Mesendoderm (in vitro differentiated cells): ENCODE results near the gene TMEM117.

Source experiments
- DNase-seq: peaks from one replicate; pipeline ENCODE4 v3.0.0; 2013
- H2AK5ac ChIP-seq: 2 replicates; pipeline ENCODE4 v1.6.1; 2013; ENCODE audit warnings: low read length, inconsistent platforms
- H2BK120ac ChIP-seq: 2 replicates; pipeline ENCODE4 v1.6.1; 2013; ENCODE audit warnings: low read depth, mild to moderate bottlenecking, low read length, moderate library complexity, mixed read lengths
- H2BK15ac ChIP-seq: replicated peaks from 2 replicates; pipeline ENCODE4 v1.6.1; 2013; ENCODE audit warnings: low read depth, mild to moderate bottlenecking, moderate library complexity
- H2BK5ac ChIP-seq: 2 replicates; pipeline ENCODE4 v1.6.1; 2013; ENCODE audit warnings: low read length, inconsistent platforms
- H3K18ac ChIP-seq: 2 replicates; pipeline ENCODE4 v1.6.1; 2013; ENCODE audit warnings: mild to moderate bottlenecking, low read length, mixed read lengths
- H3K23ac ChIP-seq: one replicate; pipeline ENCODE4 v1.6.1; 2013; ENCODE audit warnings: low read length
- H3K27ac ChIP-seq: 2 replicates; pipeline ENCODE4 v1.5.1; 2013; ENCODE audit warnings: low read depth, mild to moderate bottlenecking, inconsistent platforms, low read length, moderate library complexity
- H3K27me3 ChIP-seq: 2 replicates; pipeline ENCODE4 v1.6.1; 2013; ENCODE audit warnings: low read length, control low read depth, mild to moderate bottlenecking, inconsistent platforms; ENCODE audit not compliant: insufficient read depth, poor library complexity
- H3K36me3 ChIP-seq: 2 replicates; pipeline ENCODE4 v1.6.1; 2013; ENCODE audit warnings: low read length, inconsistent platforms; ENCODE audit not compliant: control insufficient read depth, insufficient read depth
- H3K4ac ChIP-seq: one replicate; pipeline ENCODE4 v1.6.1; 2013; ENCODE audit warnings: low read depth, mild to moderate bottlenecking, low read length, moderate library complexity
- H3K4me1 ChIP-seq: 2 replicates; pipeline ENCODE4 v1.6.1; 2013; ENCODE audit warnings: low read depth, low read length, inconsistent platforms; ENCODE audit not compliant: control insufficient read depth
- H3K4me2 ChIP-seq: 2 replicates; pipeline ENCODE4 v1.6.1; 2013; ENCODE audit warnings: low read length
- H3K4me3 ChIP-seq: 2 replicates; pipeline ENCODE4 v1.5.1; 2013; ENCODE audit warnings: mild to moderate bottlenecking, low read length
- H3K56ac ChIP-seq: one replicate; pipeline ENCODE4 v1.6.1; 2013; ENCODE audit warnings: low read length
- H3K79me1 ChIP-seq: 2 replicates; pipeline ENCODE4 v1.6.1; 2013; ENCODE audit warnings: low read length, inconsistent platforms
- H3K79me2 ChIP-seq: 2 replicates; pipeline ENCODE4 v1.6.1; 2013; ENCODE audit warnings: mild to moderate bottlenecking, low read length; ENCODE audit not compliant: control insufficient read depth, insufficient read depth
- H3K9ac ChIP-seq: 2 replicates; pipeline ENCODE4 v1.6.1; 2013; ENCODE audit warnings: low read length, inconsistent platforms
- H4K5ac ChIP-seq: one replicate; pipeline ENCODE4 v1.6.1; 2013; ENCODE audit warnings: low read length
- H4K8ac ChIP-seq: one replicate; pipeline ENCODE4 v1.6.1; 2013; ENCODE audit warnings: low read depth, mild to moderate bottlenecking, control low read depth, low read length, moderate library complexity
- WGBS: extraction: QIAGEN DNeasy Blood & Tissue Kit; methylation state at CpG from one replicate; pipeline ENCODE4 v1.1.7; 2013; ENCODE audit warnings: low lambda C conversion rate, missing lambda C conversion rate; ENCODE audit not compliant: insufficient coverage; ENCODE audit errors: extremely low coverage; 5-methylcytosine and 5-hydroxymethylcytosine counted together

The TMEM117 gene

GRCh38 chr12:44287545-44287944 lies 451.7 kb downstream of the TMEM117 start:
- Histone ChIP-seq H3K36me3 (no peaks in the 10 kb centered on the region), H3K79me1 (no peaks in the 10 kb centered on the region), H2BK120ac (no peak overlapping the region), H3K18ac (no peak overlapping the region), H3K4me1 (no peaks in the 10 kb centered on the region), H4K8ac (no peak overlapping the region), H3K4me2 (no peak overlapping the region), H3K56ac (no peak overlapping the region), H3K23ac (no peak overlapping the region), H3K79me2 (no peaks in the 10 kb centered on the region), H3K4ac (no peak overlapping the region), H3K9ac (no peak overlapping the region), H2AK5ac (no peak overlapping the region), H3K27me3 (no peaks in the 10 kb centered on the region), H2BK15ac (no peak overlapping the region), H4K5ac (no peak overlapping the region), H2BK5ac (no peak overlapping the region), H3K27ac (no peak overlapping the region), H3K4me3 (no peak overlapping the region)
- DNase-seq: no peak

- WGBS: no CpG with 5 or more reads among the region's 1 CpG
These were observed 458.8 kb downstream of the TMEM117 start for GRCh38 chr12:44294649-44295048.

GRCh38 chr12:44295958-44296623 lies 460.2 kb downstream of the TMEM117 start:
- no peak overlapping the region for H3K18ac ChIP-seq
- no peak for DNase-seq
- no peak overlapping the region for H3K56ac ChIP-seq
- no peaks in the 10 kb centered on the region for H3K27me3 ChIP-seq
- no peaks in the 10 kb centered on the region for H3K4me1 ChIP-seq
- no peak overlapping the region for H2BK5ac ChIP-seq
- H2AK5ac ChIP-seq: no peak overlapping the region
- H2BK15ac ChIP-seq: no peak overlapping the region
- H3K79me2 ChIP-seq: no peaks in the 10 kb centered on the region
- no peaks in the 10 kb centered on the region for H3K36me3 ChIP-seq
- no peak overlapping the region for H3K23ac ChIP-seq
- no peak overlapping the region for H4K8ac ChIP-seq
- H3K79me1 ChIP-seq: no peaks in the 10 kb centered on the region
- no peak overlapping the region for H2BK120ac ChIP-seq
- H3K9ac ChIP-seq: no peak overlapping the region
- H3K27ac ChIP-seq: no peak overlapping the region
- no peak overlapping the region for H3K4me3 ChIP-seq
- H4K5ac ChIP-seq: no peak overlapping the region
- no CpG with 5 or more reads among the region's 4 CpGs for WGBS
- no peak overlapping the region for H3K4me2 ChIP-seq
- no peak overlapping the region for H3K4ac ChIP-seq

More at GRCh38 chr12:44294649-44295048, 458.8 kb downstream of the TMEM117 start:
- no peak overlapping the region for H3K4me2 ChIP-seq
- H3K9ac ChIP-seq: no peak overlapping the region
- H3K4ac ChIP-seq: no peak overlapping the region
- H4K5ac ChIP-seq: no peak overlapping the region
- H3K79me2 ChIP-seq: no peaks in the 10 kb centered on the region
- no peaks in the 10 kb centered on the region for H3K4me1 ChIP-seq
- no peaks in the 10 kb centered on the region for H3K79me1 ChIP-seq
- H2BK15ac ChIP-seq: no peak overlapping the region
- H2AK5ac ChIP-seq: no peak overlapping the region
- H3K27me3 ChIP-seq: no peaks in the 10 kb centered on the region
- no peak overlapping the region for H4K8ac ChIP-seq
- H3K36me3 ChIP-seq: no peaks in the 10 kb centered on the region
- no peak overlapping the region for H3K56ac ChIP-seq
- H3K18ac ChIP-seq: no peak overlapping the region
- H2BK120ac ChIP-seq: no peak overlapping the region
- H3K23ac ChIP-seq: no peak overlapping the region
- no peak overlapping the region for H2BK5ac ChIP-seq
- no peak for DNase-seq
- no peak overlapping the region for H3K4me3 ChIP-seq
- no peak overlapping the region for H3K27ac ChIP-seq

GRCh38 chr12:44296624-44297197 lies 460.8 kb downstream of the TMEM117 start:
- no CpG with 5 or more reads among the region's 4 CpGs for WGBS
- Histone ChIP-seq H3K27ac (no peak overlapping the region), H2BK15ac (no peak overlapping the region)

GRCh38 chr12:44299524-44299923 lies 463.6 kb downstream of the TMEM117 start:
- Histone ChIP-seq H4K5ac (no peak overlapping the region), H3K79me2 (no peaks in the 10 kb centered on the region), H4K8ac (no peak overlapping the region), H3K27ac (no peak overlapping the region), H3K18ac (no peak overlapping the region), H3K79me1 (no peaks in the 10 kb centered on the region), H3K9ac (no peak overlapping the region), H3K4me1 (no peaks in the 10 kb centered on the region), H3K4me3 (no peak overlapping the region), H2BK15ac (no peak overlapping the region), H2AK5ac (no peak overlapping the region), H3K4me2 (no peak overlapping the region), H3K4ac (no peak overlapping the region), H3K36me3 (no peaks in the 10 kb centered on the region), H3K56ac (no peak overlapping the region), H3K23ac (no peak overlapping the region), H3K27me3 (no peaks in the 10 kb centered on the region), H2BK120ac (no peak overlapping the region), H2BK5ac (no peak overlapping the region)
- whole genome bisulfite sequencing: no CpG with 5 or more reads among the region's 3 CpGs
- no peak for DNase-seq

More at GRCh38 chr12:44296624-44297197, 460.8 kb downstream of the TMEM117 start:
- Histone ChIP-seq H2BK5ac (no peak overlapping the region), H3K79me2 (no peaks in the 10 kb centered on the region), H3K27me3 (no peaks in the 10 kb centered on the region), H3K23ac (no peak overlapping the region), H3K4me1 (no peaks in the 10 kb centered on the region), H2AK5ac (no peak overlapping the region), H3K4ac (no peak overlapping the region), H4K5ac (no peak overlapping the region), H3K4me3 (no peak overlapping the region), H3K56ac (no peak overlapping the region), H3K9ac (no peak overlapping the region), H3K18ac (no peak overlapping the region), H2BK120ac (no peak overlapping the region), H3K79me1 (no peaks in the 10 kb centered on the region), H3K36me3 (no peaks in the 10 kb centered on the region), H4K8ac (no peak overlapping the region), H3K4me2 (no peak overlapping the region)
- no peak for DNase-seq
